Measurements from ENCODE around the gene DLX6.

DNA sequence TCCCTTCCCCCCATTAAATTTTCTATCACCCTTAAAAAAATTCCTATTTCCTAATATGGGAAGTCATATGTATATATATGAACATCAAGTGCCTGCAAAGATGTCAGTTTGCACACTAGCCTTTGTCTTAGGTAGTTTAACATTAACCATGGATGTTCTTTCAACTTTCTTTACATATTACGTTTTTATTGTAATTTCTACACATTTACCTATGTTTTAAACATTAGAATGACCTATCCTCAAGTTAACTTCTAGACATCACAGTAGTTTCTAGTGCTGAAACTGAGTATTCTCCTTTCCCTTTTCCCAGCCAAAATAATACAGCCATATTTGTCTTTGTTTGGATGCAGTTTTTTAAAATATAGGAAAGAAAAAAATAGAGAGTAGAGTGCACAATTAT lies 5.8 kb downstream of the DLX6 start:
- TF ChIP-seq, protein P1, sequence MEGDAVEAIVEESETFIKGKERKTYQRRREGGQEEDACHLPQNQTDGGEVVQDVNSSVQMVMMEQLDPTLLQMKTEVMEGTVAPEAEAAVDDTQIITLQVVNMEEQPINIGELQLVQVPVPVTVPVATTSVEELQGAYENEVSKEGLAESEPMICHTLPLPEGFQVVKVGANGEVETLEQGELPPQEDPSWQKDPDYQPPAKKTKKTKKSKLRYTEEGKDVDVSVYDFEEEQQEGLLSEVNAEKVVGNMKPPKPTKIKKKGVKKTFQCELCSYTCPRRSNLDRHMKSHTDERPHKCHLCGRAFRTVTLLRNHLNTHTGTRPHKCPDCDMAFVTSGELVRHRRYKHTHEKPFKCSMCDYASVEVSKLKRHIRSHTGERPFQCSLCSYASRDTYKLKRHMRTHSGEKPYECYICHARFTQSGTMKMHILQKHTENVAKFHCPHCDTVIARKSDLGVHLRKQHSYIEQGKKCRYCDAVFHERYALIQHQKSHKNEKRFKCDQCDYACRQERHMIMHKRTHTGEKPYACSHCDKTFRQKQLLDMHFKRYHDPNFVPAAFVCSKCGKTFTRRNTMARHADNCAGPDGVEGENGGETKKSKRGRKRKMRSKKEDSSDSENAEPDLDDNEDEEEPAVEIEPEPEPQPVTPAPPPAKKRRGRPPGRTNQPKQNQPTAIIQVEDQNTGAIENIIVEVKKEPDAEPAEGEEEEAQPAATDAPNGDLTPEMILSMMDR (conservative IDR thresholded peaks at IDR 0.05) = no peak
- no peak for TF ChIP-seq ZFX (IDR thresholded peaks at IDR 0.05)

Measured in C4-2B (cell line).